Psoas muscle (tissue), 8 donors: ENCODE data around the gene RAB3C. TPM values are rescaled to one million over a fixed set of nuclear protein-coding genes. Genes with fewer than 3 reads are reported as not detected.

Experiments
- ATAC-seq, 4 donors: fragments of 200-7000 bp; cut with Tn5 transposase; one replicate each; pipeline ENCODE4 v1.9.1; 2020; ENCODE audit warnings: moderate library complexity in 3 of 4, mild to moderate bottlenecking in 2 of 4
- DNase-seq, 2 donors: peaks; one replicate each; pipeline ENCODE4 v3.0.0-alpha.2; 2020
- H3K27ac ChIP-seq: fragments of 200-600 bp; one replicate; pipeline ENCODE4 v1.8.0; 2022
- H3K27me3 ChIP-seq, 3 donors: fragments of 200-600 bp in 1 of 3; one replicate each; pipeline versions ENCODE4 v1.6.1 to v1.8.0; 2013 to 2022; ENCODE audit warnings: low read length in 2 of 3, mild to moderate bottlenecking in 2 of 3, moderate library complexity in 1 of 3; ENCODE audit not compliant: insufficient read depth in 3 of 3
- H3K36me3 ChIP-seq, 2 donors: fragments of 200-600 bp in 1 of 2; one replicate each; pipeline versions ENCODE4 v1.6.1 to v1.8.0; 2013 to 2022; ENCODE audit warnings: low read depth in 1 of 2, mild to moderate bottlenecking in 1 of 2, moderate library complexity in 1 of 2; ENCODE audit not compliant: insufficient read depth in 1 of 2
- H3K4me1 ChIP-seq: fragments of 200-600 bp; one replicate; pipeline ENCODE4 v1.8.0; 2022
- H3K4me3 ChIP-seq: fragments of 200-600 bp; one replicate; pipeline ENCODE4 v1.8.0; 2022; ENCODE audit warnings: mild to moderate bottlenecking
- H3K9me3 ChIP-seq: fragments of 200-600 bp; one replicate; pipeline ENCODE4 v1.8.0; 2022
- WGBS, 3 donors: extraction: QIAGEN DNeasy Blood & Tissue Kit; methylation state at CpG; one replicate each; pipeline versions ENCODE4 v1.1.6 to v1.1.7; 2013; 5-methylcytosine and 5-hydroxymethylcytosine counted together
- intact Hi-C, 2 donors: fragments of 100-400 bp; cut with DNase I; formaldehyde crosslinking; loops; one replicate each; pipeline versions ENCODE4 v1.11.0 to v1.14.2; 2022
- polyA plus RNA-seq, 3 donors: library from polyadenylated mRNA; stranded (reverse); fragments of 200-250 nt; gene quantifications; one replicate each; pipeline ENCODE4 v1.2.3, GENCODE V29; 2013
- total RNA-seq, 4 donors: library from RNA; stranded (reverse); fragmentation: NEBNext Ultra II Directional in 2 of 4; extraction: Animal tissue kit (Norgen Biotek cat#: 25700) in 2 of 4; gene quantifications; one replicate each; pipeline versions ENCODE4 v1.2.1 to v1.2.4, GENCODE V29; 2021 to 2023
- TF ChIP-seq, protein P1 (sequence below): fragments of 200-600 bp; IDR thresholded peaks from one replicate; pipeline ENCODE4 v1.8.0; 2022; ENCODE audit warnings: antibody characterized with exemption
- donor health status: healthy with polysubstance abuse.
- donor health status: DM: no; HTN: no; CAD: no; lungs with moderate emphysema.
- donor health status: Bipolar disorder and iron deficiency.
- donor health status: healthy.
- donor health status: DM: yes; HTN: yes; CAD: no.
- donor health status: DM: no; HTN: no; CAD: no.
- donor health status: DM: no; HTN: no; CAD: no.
- donor health status: DM: yes; HTN: yes; CAD: no.

Gene RAB3C
- total and polyA plus RNA-seq, 7 donors: 0.16 to 2.2 (median 0.62) TPM

DNA sequence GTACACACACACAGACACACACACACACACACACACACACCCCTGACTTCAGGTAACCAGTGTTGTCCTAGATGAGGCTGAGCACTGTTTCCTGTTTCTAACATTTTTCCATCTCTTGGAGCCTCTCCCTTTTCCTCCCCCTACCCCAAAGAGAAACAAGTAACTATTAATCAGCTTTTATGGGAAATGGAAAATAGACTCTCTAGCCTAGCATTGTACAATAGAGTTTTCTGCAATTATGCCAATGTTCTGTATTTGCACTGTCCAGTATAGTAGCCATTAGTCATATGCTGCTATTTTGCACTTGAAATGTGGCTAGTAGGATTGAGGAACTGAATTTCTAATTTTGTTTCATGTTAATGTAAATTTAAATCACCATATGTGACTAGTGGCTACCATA, 33.1 kb downstream of the RAB3C start:
- Histone ChIP-seq H3K36me3 (no peaks in the 10 kb centered on the region), H3K4me3 (no peak overlapping the region), H3K27me3 (no peaks in the 10 kb centered on the region), H3K27ac (no peak overlapping the region), H3K9me3 (no peaks in the 10 kb centered on the region), H3K4me1 (no peaks in the 10 kb centered on the region)
- TF ChIP-seq, protein P1, sequence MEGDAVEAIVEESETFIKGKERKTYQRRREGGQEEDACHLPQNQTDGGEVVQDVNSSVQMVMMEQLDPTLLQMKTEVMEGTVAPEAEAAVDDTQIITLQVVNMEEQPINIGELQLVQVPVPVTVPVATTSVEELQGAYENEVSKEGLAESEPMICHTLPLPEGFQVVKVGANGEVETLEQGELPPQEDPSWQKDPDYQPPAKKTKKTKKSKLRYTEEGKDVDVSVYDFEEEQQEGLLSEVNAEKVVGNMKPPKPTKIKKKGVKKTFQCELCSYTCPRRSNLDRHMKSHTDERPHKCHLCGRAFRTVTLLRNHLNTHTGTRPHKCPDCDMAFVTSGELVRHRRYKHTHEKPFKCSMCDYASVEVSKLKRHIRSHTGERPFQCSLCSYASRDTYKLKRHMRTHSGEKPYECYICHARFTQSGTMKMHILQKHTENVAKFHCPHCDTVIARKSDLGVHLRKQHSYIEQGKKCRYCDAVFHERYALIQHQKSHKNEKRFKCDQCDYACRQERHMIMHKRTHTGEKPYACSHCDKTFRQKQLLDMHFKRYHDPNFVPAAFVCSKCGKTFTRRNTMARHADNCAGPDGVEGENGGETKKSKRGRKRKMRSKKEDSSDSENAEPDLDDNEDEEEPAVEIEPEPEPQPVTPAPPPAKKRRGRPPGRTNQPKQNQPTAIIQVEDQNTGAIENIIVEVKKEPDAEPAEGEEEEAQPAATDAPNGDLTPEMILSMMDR: no peak
- ATAC-seq: no peak
- intact Hi-C loops: no loop called here
- DNase-seq: no peak

DNA sequence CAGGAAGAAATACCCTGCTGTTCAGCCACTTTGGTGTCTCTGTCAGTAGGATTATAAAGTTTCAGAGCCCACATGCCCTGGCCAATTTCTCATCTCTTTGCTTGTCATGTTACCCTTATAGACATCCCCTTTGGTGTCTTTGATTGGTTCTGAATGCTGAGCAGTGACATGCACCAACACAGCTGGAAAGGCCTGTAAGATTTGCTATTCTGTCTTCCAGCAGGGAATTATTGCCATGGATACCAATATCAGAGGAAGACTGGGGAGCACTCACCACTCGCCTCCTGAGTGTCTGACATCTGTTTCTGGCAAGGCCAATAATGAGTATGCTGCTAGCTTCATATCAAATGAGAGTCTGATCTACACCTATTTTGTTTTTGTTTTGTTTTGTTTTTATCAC, 34.4 kb downstream of the RAB3C start:
- Histone ChIP-seq H3K27me3 (no peaks in the 10 kb centered on the region), H3K4me3 (no peak overlapping the region), H3K36me3 (no peaks in the 10 kb centered on the region), H3K9me3 (no peaks in the 10 kb centered on the region), H3K27ac (no peak overlapping the region), H3K4me1 (no peaks in the 10 kb centered on the region)
- no peak for ATAC-seq
- no peak for DNase-seq
- intact Hi-C loops: no loop called here
- TF ChIP-seq, protein P1: no peak
- WGBS, 3 donors: 58 to 73% (median 64%) methylated on average over 1 of the region's 1 CpG

DNA sequence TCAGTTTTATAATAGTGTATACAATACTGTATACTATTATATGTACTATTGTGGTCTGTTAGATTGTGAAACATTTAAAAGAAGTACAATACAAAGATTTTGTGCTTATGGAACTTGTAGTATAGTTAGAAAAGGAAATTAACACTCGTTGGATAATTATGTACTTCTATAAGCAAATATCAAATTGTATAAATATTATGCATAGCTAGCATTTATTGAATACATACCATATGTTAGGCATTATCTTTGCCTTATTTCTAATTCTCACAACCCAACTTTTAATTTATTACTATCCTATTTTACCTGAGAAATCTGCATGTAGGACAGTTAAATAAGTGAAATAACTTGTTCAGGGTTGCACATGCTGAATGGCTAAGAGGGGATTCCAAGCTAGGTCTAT, 37.5 kb downstream of the RAB3C start:
- no peaks in the 10 kb centered on the region for H3K9me3 ChIP-seq
- intact Hi-C loops: no loop called here
- no peak for DNase-seq
- 81 to 94% (median 85%) methylated on average over 1 of the region's 1 CpG for WGBS, 3 donors
- no peaks in the 10 kb centered on the region for H3K27me3 ChIP-seq
- H3K4me3 ChIP-seq: no peak overlapping the region
- no peak for ATAC-seq
- no peaks in the 10 kb centered on the region for H3K36me3 ChIP-seq
- no peaks in the 10 kb centered on the region for H3K4me1 ChIP-seq
- TF ChIP-seq, protein P1: no peak
- H3K27ac ChIP-seq: no peak overlapping the region

GRCh38 chr5:58622936-58623871, 40.3 kb downstream of the RAB3C start:
- Histone ChIP-seq H3K4me3 (no peak overlapping the region), H3K9me3 (no peaks in the 10 kb centered on the region), H3K27ac (no peak overlapping the region), H3K36me3 (no peaks in the 10 kb centered on the region), H3K4me1 (no peaks in the 10 kb centered on the region), H3K27me3 (no peaks in the 10 kb centered on the region)
- no peak for DNase-seq
- TF ChIP-seq, protein P1: no peak
- no peak for ATAC-seq
- 55 to 59% (median 57%) methylated on average over 3 of the region's 3 CpGs for WGBS, 3 donors
- intact Hi-C loops: no loop called here
